Endothelial cell of umbilical vein (primary cell): Measurements from ENCODE around the gene FOXM1. TPM values are rescaled to one million over a fixed set of nuclear protein-coding genes. Genes with fewer than 3 reads are reported as not detected.

ENCODE experiments used
- BruUV-seq: library from RNA; stranded (reverse); fragments of 400-500 nt; replicated peaks from 2 replicates; lab custom pipeline; 2021; lab: Mats Ljungman, UMichigan
- CTCF ChIA-PET: fragments of 300-600, 350-600 bp; sonication (Branson Sonifier 250); formaldehyde crosslinking; loops from one replicate; lab custom pipeline; 2021; ENCODE audit warnings: antibody characterized with exemption, inconsistent platforms; lab: Charles Lee
- POLR2A ChIA-PET: fragments of 300-600, 350-600 bp; sonication (Branson Sonifier 250); formaldehyde crosslinking; loops from one replicate; lab custom pipeline; 2021; ENCODE audit warnings: antibody characterized with exemption, inconsistent platforms; lab: Charles Lee
- DNase-seq: peaks from one replicate; pipeline ENCODE4 v3.0.0-alpha.2; 2011; ENCODE audit warnings: low read depth, low spot score
- FAIRE-seq: peaks from 2 replicates; lab custom pipeline; 2011; peaks lifted over from hg19 to GRCh38; lab: Jason Lieb, UNC
- H2AFZ ChIP-seq: 2 replicates; pipeline ENCODE4 v1.6.0; 2012; ENCODE audit warnings: low read depth, low read length, control low read depth, inconsistent platforms
- H3K27ac ChIP-seq: 2 replicates; pipeline ENCODE4 v1.5.1; 2011; ENCODE audit warnings: low read depth, mild to moderate bottlenecking, control low read depth, low read length, moderate library complexity; ENCODE audit not compliant: insufficient read depth
- H3K27me3 ChIP-seq, 2 experiments: 2 replicates each; pipeline versions ENCODE4 v1.6.0 to v1.6.1; 2011; ENCODE audit warnings: low read length in 2 of 2, mixed read lengths in 1 of 2; ENCODE audit not compliant: control insufficient read depth in 2 of 2, insufficient read depth in 2 of 2
- H3K36me3 ChIP-seq, 2 experiments: 2 replicates in 1 of 2; 3 replicates in 1 of 2; pipeline ENCODE4 v1.5.1; 2011; ENCODE audit warnings: low read length in 2 of 2, mild to moderate bottlenecking in 1 of 2, moderate library complexity in 1 of 2; ENCODE audit not compliant: control insufficient read depth in 2 of 2, insufficient read depth in 2 of 2; ENCODE audit errors: extremely low read depth in 1 of 2
- H3K4me1 ChIP-seq: 3 replicates; pipeline ENCODE4 v1.5.1; 2011; ENCODE audit warnings: mild to moderate bottlenecking, low read length; ENCODE audit not compliant: control insufficient read depth, insufficient read depth; ENCODE audit errors: extremely low read depth
- H3K4me2 ChIP-seq: 2 replicates; pipeline ENCODE4 v1.6.1; 2011; ENCODE audit warnings: low read length, control low read depth, mixed read lengths; ENCODE audit not compliant: insufficient read depth
- H3K4me3 ChIP-seq, 3 experiments: fragments of 200-600 bp in 1 of 3; sonication (generic), shearing (Covaris generic) in 1 of 3; replicated peaks in 1 of 3; 2 replicates each; pipeline ENCODE4 v1.5.1; 2011 to 2016; ENCODE audit warnings: control low read depth in 3 of 3, low read length in 3 of 3, mild to moderate bottlenecking in 2 of 3, inconsistent platforms in 1 of 3, low read depth in 1 of 3, moderate library complexity in 1 of 3; ENCODE audit not compliant: insufficient read depth in 1 of 3
- H3K79me2 ChIP-seq: 2 replicates; pipeline ENCODE4 v1.6.0; 2012; ENCODE audit warnings: low read length, inconsistent platforms; ENCODE audit not compliant: control insufficient read depth, insufficient read depth
- H3K9ac ChIP-seq: replicated peaks from 2 replicates; pipeline ENCODE3; 2011; ENCODE audit warnings: low read length, control low read depth; ENCODE audit not compliant: insufficient read depth; ENCODE audit errors: extremely low read depth
- H3K9me1 ChIP-seq: replicated peaks from 3 replicates; pipeline ENCODE4 v1.6.0; 2011; ENCODE audit warnings: mild to moderate bottlenecking, low read length; ENCODE audit not compliant: control insufficient read depth, insufficient read depth; ENCODE audit errors: extremely low read depth
- H3K9me3 ChIP-seq: replicated peaks from 2 replicates; pipeline ENCODE4 v1.5.1; 2012; ENCODE audit warnings: low read length, inconsistent platforms; ENCODE audit not compliant: control insufficient read depth, insufficient read depth
- H4K20me1 ChIP-seq: replicated peaks from 2 replicates; pipeline ENCODE3; 2011; ENCODE audit warnings: mild to moderate bottlenecking, low read length; ENCODE audit not compliant: control insufficient read depth, insufficient read depth; ENCODE audit errors: extremely low read depth
- CTCF ChIP-seq, 2 donors: IDR thresholded peaks; 1 replicate in 1 of 2; 2 replicates in 1 of 2; pipeline ENCODE4 v1.5.1; 2011; ENCODE audit warnings: low read length in 2 of 2, mild to moderate bottlenecking in 2 of 2, moderate library complexity in 2 of 2, control low read depth in 1 of 2, inconsistent platforms in 1 of 2, low read depth in 1 of 2; ENCODE audit not compliant: insufficient read depth in 1 of 2; ENCODE audit errors: extremely low read depth in 1 of 2
- EZH2 ChIP-seq: IDR thresholded peaks from 2 replicates; pipeline ENCODE4 v1.6.1; 2012; ENCODE audit warnings: borderline replicate concordance, low read depth, mild to moderate bottlenecking, moderate library complexity, low read length, inconsistent platforms; ENCODE audit not compliant: severe bottlenecking
- JUN ChIP-seq: IDR thresholded peaks from 2 replicates; pipeline ENCODE4 v1.6.1; 2011; ENCODE audit warnings: borderline replicate concordance, low read depth; ENCODE audit not compliant: insufficient read length, insufficient read depth
- MAX ChIP-seq: IDR thresholded peaks from 2 replicates; pipeline ENCODE4 v1.6.1; 2011; ENCODE audit not compliant: insufficient read depth, insufficient read length
- MYC ChIP-seq: IDR thresholded peaks from one replicate; pipeline ENCODE4 v1.6.1; 2011; ENCODE audit warnings: mild to moderate bottlenecking, low read depth, low read length
- POLR2AphosphoS5 ChIP-seq: IDR thresholded peaks from 2 replicates; pipeline ENCODE4 v1.6.1; 2012; ENCODE audit warnings: low read depth, mild to moderate bottlenecking, control low read depth, low read length, moderate library complexity; ENCODE audit not compliant: insufficient read depth
- dilution Hi-C: fragments of 300-500 bp; cut with MboI; formaldehyde crosslinking; loops from one replicate; pipeline ENCODE4 v1.15.0; 2019; ENCODE audit warnings: low sequenced_read_pairs; ENCODE audit not compliant: extremely low pct_ligation_motif_present
- intact Hi-C: fragments of 100-400 bp; cut with micrococcal nuclease; formaldehyde crosslinking; loops from one replicate; pipeline ENCODE4 v1.10.0; 2022
- polyA plus RNA-seq, 4 experiments: library from polyadenylated mRNA; depleted of rRNA in 3 of 4; stranded (reverse) in 3 of 4; unstranded in 1 of 4; fragments of >200 nt; gene quantifications; 2 replicates each; pipeline versions ENCODE4 v1.2.1 to v1.2.3, GENCODE V29; 2011 to 2012; ENCODE audit warnings: missing spikeins in 1 of 4
- total RNA-seq: library from RNA; stranded (reverse); gene quantifications from 2 replicates; pipeline ENCODE4 v1.2.3, GENCODE V29; 2021

FOXM1 gene
- total and polyA plus RNA-seq, 2 donors (not counting 3 experiments of a cell fraction or from before 2014, with no cell fraction given) = 43.5 to 136 TPM

- POLR2A ChIA-PET = no interaction called here
- CTCF ChIA-PET = interaction anchor here (0.9 to 2.1 kb wide), 3 partner anchors 13 to 21 kb away, joined by 3 to 9 read pairs (median 5); no protein-coding TSS in a partner anchor
- TF ChIP-seq POLR2AphosphoS5 = no peak
- no peak for TF ChIP-seq MAX
- TF ChIP-seq JUN = no peak
- TF ChIP-seq MYC = no peak
- TF ChIP-seq EZH2 = no peak
- H3K27ac ChIP-seq = no peak overlapping the region
- H3K9ac ChIP-seq = no peak overlapping the region
- H4K20me1 ChIP-seq = no peaks in the 10 kb centered on the region
- no TSS peak for BruUV-seq
- H3K4me2 ChIP-seq = no peak overlapping the region
- no peak overlapping the region for H3K4me3 ChIP-seq
- FAIRE-seq (no peak), DNase-seq (no peak)
- H3K9me3 ChIP-seq = no peaks in the 10 kb centered on the region
- dilution Hi-C loops (no loop called here), intact Hi-C loops (no loop called here)
- H3K27me3 ChIP-seq = peaks cover 0 to 4% of the 10 kb centered on the region in 2 experiments
- H2AFZ ChIP-seq = no peak overlapping the region
- H3K79me2 ChIP-seq = no peaks in the 10 kb centered on the region
- H3K9me1 ChIP-seq = no peaks in the 10 kb centered on the region
- H3K4me1 ChIP-seq = no peaks in the 10 kb centered on the region
- peaks cover 0 to 5% of the 10 kb centered on the region in 2 experiments for H3K36me3 ChIP-seq
Observed at GRCh38 chr12:2832550-2833127, 44.3 kb downstream of the FOXM1 start.

- Histone ChIP-seq H3K9me3 (no peaks in the 10 kb centered on the region), H3K36me3 (peaks cover 8 to 20% of the 10 kb centered on the region in 2 experiments), H3K9me1 (no peaks in the 10 kb centered on the region), H3K9ac (no peak overlapping the region), H3K27me3 (no peaks in the 10 kb centered on the region), H3K4me1 (no peaks in the 10 kb centered on the region), H3K27ac (no peak overlapping the region), H3K79me2 (no peaks in the 10 kb centered on the region), H2AFZ (no peak overlapping the region), H4K20me1 (no peaks in the 10 kb centered on the region), H3K4me3 (no peak overlapping the region), H3K4me2 (no peak overlapping the region)
- dilution Hi-C loops (no loop called here), intact Hi-C loops (no loop called here)
- DNase-seq (no peak), FAIRE-seq (no peak)
- POLR2A ChIA-PET = no interaction called here
- CTCF ChIA-PET = no interaction called here
- BruUV-seq = no TSS peak
- TF ChIP-seq MAX = no peak
- no peak for TF ChIP-seq JUN
- TF ChIP-seq EZH2 = no peak
- no peak for TF ChIP-seq CTCF (IDR thresholded peaks at IDR 0.05; ENCODE audit: extremely low read depth in 1 of 2, insufficient read depth in 1 of 2, low read depth in 1 of 2, low read length in 2 of 2)
Observed at GRCh38 chr12:2829275-2829674, 47.7 kb downstream of the FOXM1 start.
